ENCODE results near the gene CAPZA2. TPM values are rescaled to one million over a fixed set of nuclear protein-coding genes. Genes with fewer than 3 reads are reported as not detected.

CAPZA2 gene
- total and polyA plus RNA-seq, 9 of the 15 experiments (the other 6 are each of a cell fraction or from before 2014, with no cell fraction given) = 67.0 to 524 (median 176) TPM

DNA sequence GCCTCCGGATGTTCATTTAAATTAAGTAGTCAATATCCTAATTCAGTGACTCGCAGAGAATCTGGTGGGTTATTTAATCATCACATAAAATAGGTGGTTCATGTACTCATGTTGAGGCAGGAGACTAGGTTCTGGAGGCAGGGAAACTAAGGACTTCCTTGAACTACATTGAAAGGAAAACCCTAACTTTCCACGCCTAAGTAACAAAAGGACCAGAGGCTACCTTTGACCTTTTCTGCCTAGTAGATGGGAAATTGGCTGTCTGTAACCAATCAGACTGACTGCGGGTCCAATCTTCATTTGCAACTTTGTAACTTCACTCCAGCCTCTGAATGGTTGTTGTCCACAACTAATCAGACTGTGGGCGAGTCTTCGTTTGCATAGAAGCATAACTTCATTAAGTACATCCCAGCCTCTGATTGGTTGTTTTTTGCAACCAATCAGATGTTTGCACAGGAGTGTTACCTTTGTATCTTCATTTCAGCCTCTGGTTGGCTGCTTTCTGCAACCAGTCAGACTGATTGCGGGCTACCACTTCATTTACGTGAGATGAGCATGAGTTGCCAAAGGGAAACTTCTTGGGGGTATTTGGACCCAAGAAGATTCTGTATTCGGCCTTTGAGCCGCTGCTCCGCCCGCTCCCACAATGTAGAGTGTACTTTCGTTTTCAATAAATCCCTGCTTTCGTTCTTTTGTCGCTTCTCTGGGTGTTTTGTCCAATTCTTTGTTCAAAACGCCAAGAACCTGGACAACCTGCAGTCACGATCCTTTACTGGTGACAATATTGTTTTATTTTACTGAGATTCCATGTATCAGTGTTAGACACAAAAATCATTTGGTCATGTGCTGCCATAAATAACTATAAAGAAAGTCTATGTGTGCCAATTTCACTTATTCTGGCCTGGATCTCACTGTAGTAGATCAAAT lies 89.2 kb downstream of the CAPZA2 start (continued):
- peak; percentile 60 for TF ChIP-seq L3MBTL2 (IDR thresholded peaks at IDR 0.05)
- TF ChIP-seq, protein P1, sequence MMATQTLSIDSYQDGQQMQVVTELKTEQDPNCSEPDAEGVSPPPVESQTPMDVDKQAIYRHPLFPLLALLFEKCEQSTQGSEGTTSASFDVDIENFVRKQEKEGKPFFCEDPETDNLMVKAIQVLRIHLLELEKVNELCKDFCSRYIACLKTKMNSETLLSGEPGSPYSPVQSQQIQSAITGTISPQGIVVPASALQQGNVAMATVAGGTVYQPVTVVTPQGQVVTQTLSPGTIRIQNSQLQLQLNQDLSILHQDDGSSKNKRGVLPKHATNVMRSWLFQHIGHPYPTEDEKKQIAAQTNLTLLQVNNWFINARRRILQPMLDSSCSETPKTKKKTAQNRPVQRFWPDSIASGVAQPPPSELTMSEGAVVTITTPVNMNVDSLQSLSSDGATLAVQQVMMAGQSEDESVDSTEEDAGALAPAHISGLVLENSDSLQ (IDR thresholded peaks at IDR 0.05) = peak; percentile 86
- TF ChIP-seq E4F1 (CRISPR knock-in tag; IDR thresholded peaks at IDR 0.05; ENCODE audit: borderline replicate concordance) = 0 out of 2 replicates have a peak, but pooled peaks have one; percentile 56
- TF ChIP-seq RBM25 (IDR thresholded peaks at IDR 0.05; ENCODE audit: low read depth, low read length, severe bottlenecking) = peak; percentile 51
- 0 out of 2 replicates have a peak, but pooled peaks have one; percentile 59 for TF ChIP-seq MTA3 (IDR thresholded peaks at IDR 0.05; ENCODE audit: borderline replicate concordance)
- peak; percentile 68; the same call in 1 of the 2 replicates for TF ChIP-seq PTRF (tag; IDR thresholded peaks at IDR 0.05)
- no peak for TF ChIP-seq ZNF778 (CRISPR knock-in tag; IDR thresholded peaks at IDR 0.05)
- TF ChIP-seq TAF1 (IDR thresholded peaks at IDR 0.05; ENCODE audit: control insufficient read depth, extremely low read depth, insufficient read depth, low read length, severe bottlenecking) = peak; percentile 83
- peak; percentile 27 for TF ChIP-seq EP400 (IDR thresholded peaks at IDR 0.05)
- TF ChIP-seq PML (IDR thresholded peaks at IDR 0.05; ENCODE audit: low read length) = peak; percentile 56
- TF ChIP-seq NR2C2 (CRISPR knock-in tag; IDR thresholded peaks at IDR 0.05) = peak; percentile 89
- TF ChIP-seq NR2C2 (tag; IDR thresholded peaks at IDR 0.05) = peak; percentile 92
- TF ChIP-seq, protein P2, sequence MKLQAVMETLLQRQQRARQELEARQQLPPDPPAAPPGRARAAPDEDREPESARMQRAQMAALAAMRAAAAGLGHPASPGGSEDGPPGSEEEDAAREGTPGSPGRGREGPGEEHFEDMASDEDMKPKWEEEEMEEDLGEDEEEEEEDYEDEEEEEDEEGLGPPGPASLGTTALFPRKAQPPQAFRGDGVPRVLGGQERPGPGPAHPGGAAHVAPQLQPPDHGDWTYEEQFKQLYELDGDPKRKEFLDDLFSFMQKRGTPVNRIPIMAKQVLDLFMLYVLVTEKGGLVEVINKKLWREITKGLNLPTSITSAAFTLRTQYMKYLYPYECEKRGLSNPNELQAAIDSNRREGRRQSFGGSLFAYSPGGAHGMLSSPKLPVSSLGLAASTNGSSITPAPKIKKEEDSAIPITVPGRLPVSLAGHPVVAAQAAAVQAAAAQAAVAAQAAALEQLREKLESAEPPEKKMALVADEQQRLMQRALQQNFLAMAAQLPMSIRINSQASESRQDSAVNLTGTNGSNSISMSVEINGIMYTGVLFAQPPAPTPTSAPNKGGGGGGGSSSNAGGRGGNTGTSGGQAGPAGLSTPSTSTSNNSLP (IDR thresholded peaks at IDR 0.05; ENCODE audit: borderline replicate concordance, low read depth, low read length) = no peak
- no peak for TF ChIP-seq FOSL1 (tag; conservative IDR thresholded peaks at IDR 0.05)
- TF ChIP-seq KLF10 (CRISPR knock-in tag; IDR thresholded peaks at IDR 0.05) = 0 out of 2 replicates have a peak, but pooled peaks have one; percentile 59
- 0 out of 2 replicates have a peak, but pooled peaks have one; percentile 39 for TF ChIP-seq XRCC5 (IDR thresholded peaks at IDR 0.05; ENCODE audit: low read depth, low read length)
- TF ChIP-seq CHD4 (IDR thresholded peaks at IDR 0.05; ENCODE audit: insufficient read depth, insufficient replicate concordance, low read depth, low read length, poor library complexity, severe bottlenecking) = peak; percentile 55
- TF ChIP-seq ASH1L (IDR thresholded peaks at IDR 0.05; ENCODE audit: borderline replicate concordance, low read depth, partially characterized antibody) = peak; percentile 7
- no peak for TF ChIP-seq ZNF764 (CRISPR knock-in tag; IDR thresholded peaks at IDR 0.05; ENCODE audit: low read depth)
- TF ChIP-seq MIER1 (IDR thresholded peaks at IDR 0.05; ENCODE audit: low read depth) = no peak
- peak; percentile 73 for TF ChIP-seq HNRNPLL (IDR thresholded peaks at IDR 0.05; ENCODE audit: low read depth, low read length, poor library complexity, severe bottlenecking)
- peak; percentile 64 for TF ChIP-seq FOS (IDR thresholded peaks at IDR 0.05; ENCODE audit: extremely low read depth, insufficient read length)

All from K562 (cell line).